Nephron progenitor cell (in vitro differentiated cells): Measurements from ENCODE around the gene EML5.

Experiments used
- DNase-seq: peaks from one replicate; pipeline ENCODE4 v3.0.0; 2021
- H3K27ac Mint-ChIP-seq: 2 replicates; pipeline ENCODE4 v1.8.0; 2021; ENCODE audit warnings: mild to moderate bottlenecking, moderate library complexity, mixed read lengths
- H3K27me3 Mint-ChIP-seq: 2 replicates; pipeline ENCODE4 v1.8.0; 2021; ENCODE audit warnings: mild to moderate bottlenecking, low read depth, mixed read lengths; ENCODE audit not compliant: poor library complexity
- H3K36me3 Mint-ChIP-seq: 2 replicates; pipeline ENCODE4 v1.8.0; 2021; ENCODE audit warnings: low read depth, mixed read lengths
- H3K4me1 Mint-ChIP-seq: 2 replicates; pipeline ENCODE4 v1.8.0; 2021; ENCODE audit warnings: mixed read lengths
- H3K4me3 Mint-ChIP-seq: 2 replicates; pipeline ENCODE4 v1.8.0; 2021; ENCODE audit warnings: mild to moderate bottlenecking, moderate library complexity, mixed read lengths
- H3K9me3 Mint-ChIP-seq: 2 replicates; pipeline ENCODE4 v1.8.0; 2021; ENCODE audit warnings: mild to moderate bottlenecking, moderate library complexity, mixed read lengths
- TF ChIP-seq, protein P1 (sequence below): fragments of 200-600 bp; sonication (generic); IDR thresholded peaks from 2 replicates; pipeline ENCODE4 v1.5.0; 2021; ENCODE audit warnings: antibody characterized with exemption

EML5 gene

DNA sequence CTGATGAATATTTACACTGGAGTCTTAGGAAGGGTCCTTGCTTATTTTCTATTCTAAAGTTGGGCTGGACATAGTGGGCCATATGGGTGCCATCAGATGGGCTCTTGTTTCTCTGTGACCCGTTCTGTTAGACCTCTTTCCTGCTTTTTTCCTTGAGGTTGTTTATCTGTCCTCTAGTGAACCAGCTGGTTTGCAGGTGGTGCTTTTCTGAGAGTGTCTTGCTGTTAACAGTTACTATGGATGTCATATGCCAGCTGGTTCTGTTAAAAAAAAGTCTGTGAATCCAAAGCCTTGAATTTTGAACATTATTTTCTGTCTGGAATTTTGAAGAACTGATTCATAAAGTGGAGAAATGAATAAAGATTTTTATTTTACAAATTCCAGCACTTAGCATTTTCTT, 200.7 kb downstream of the EML5 start:
- TF ChIP-seq, protein P1, sequence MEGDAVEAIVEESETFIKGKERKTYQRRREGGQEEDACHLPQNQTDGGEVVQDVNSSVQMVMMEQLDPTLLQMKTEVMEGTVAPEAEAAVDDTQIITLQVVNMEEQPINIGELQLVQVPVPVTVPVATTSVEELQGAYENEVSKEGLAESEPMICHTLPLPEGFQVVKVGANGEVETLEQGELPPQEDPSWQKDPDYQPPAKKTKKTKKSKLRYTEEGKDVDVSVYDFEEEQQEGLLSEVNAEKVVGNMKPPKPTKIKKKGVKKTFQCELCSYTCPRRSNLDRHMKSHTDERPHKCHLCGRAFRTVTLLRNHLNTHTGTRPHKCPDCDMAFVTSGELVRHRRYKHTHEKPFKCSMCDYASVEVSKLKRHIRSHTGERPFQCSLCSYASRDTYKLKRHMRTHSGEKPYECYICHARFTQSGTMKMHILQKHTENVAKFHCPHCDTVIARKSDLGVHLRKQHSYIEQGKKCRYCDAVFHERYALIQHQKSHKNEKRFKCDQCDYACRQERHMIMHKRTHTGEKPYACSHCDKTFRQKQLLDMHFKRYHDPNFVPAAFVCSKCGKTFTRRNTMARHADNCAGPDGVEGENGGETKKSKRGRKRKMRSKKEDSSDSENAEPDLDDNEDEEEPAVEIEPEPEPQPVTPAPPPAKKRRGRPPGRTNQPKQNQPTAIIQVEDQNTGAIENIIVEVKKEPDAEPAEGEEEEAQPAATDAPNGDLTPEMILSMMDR, result no peak
- H3K4me1 Mint-ChIP-seq, result peaks cover 3% of the 10 kb centered on the region
- peak overlapping the region; percentile 17 for H3K27ac Mint-ChIP-seq
- H3K9me3 Mint-ChIP-seq, result peaks cover 4% of the 10 kb centered on the region
- no peaks in the 10 kb centered on the region for H3K27me3 Mint-ChIP-seq
- no peak for DNase-seq
- no peak overlapping the region for H3K4me3 Mint-ChIP-seq
- H3K36me3 Mint-ChIP-seq, result peaks cover 73% of the 10 kb centered on the region

GRCh38 chr14:88590173-88590572, 202.6 kb downstream of the EML5 start:
- TF ChIP-seq, protein P1, result no peak
- H3K27ac Mint-ChIP-seq, result peak overlapping the region; percentile 86
- no peaks in the 10 kb centered on the region for H3K4me1 Mint-ChIP-seq

DNA sequence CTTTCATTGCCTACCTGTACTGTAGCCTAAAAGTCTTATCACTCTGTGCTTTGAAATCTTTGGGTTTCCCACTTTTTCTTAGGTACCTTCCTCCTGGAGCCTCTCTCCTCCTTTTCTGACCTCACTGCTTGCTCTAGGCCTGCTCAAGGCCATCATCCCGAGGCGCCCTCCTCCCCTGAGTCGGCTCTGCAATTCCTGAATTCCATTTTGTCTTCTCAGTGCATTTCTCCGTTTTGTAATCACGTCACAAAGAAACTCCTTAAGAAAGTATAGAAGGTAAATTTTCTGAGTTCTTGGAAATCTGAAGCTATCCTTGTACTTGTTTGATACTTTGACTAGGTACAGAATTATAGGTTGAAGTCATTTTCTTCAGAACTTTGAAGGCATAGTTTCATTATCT, 204.7 kb downstream of the EML5 start:
- H3K9me3 Mint-ChIP-seq, result peaks cover 10% of the 10 kb centered on the region
- no peaks in the 10 kb centered on the region for H3K4me1 Mint-ChIP-seq
- TF ChIP-seq, protein P1, result no peak
- H3K27me3 Mint-ChIP-seq, result no peaks in the 10 kb centered on the region
- no peak for DNase-seq
- H3K27ac Mint-ChIP-seq, result peak overlapping the region; percentile 1
- no peak overlapping the region for H3K4me3 Mint-ChIP-seq
- peaks cover 81% of the 10 kb centered on the region for H3K36me3 Mint-ChIP-seq

More at GRCh38 chr14:88590173-88590572, 202.6 kb downstream of the EML5 start:
- Mint-ChIP-seq H3K36me3 (peaks cover 79% of the 10 kb centered on the region), H3K27me3 (no peaks in the 10 kb centered on the region), H3K4me3 (no peak overlapping the region), H3K9me3 (peaks cover 10% of the 10 kb centered on the region)
- no peak for DNase-seq

GRCh38 chr14:88584451-88584850, 208.3 kb downstream of the EML5 start:
- H3K9me3 Mint-ChIP-seq, result peaks cover 10% of the 10 kb centered on the region
- no peaks in the 10 kb centered on the region for H3K4me1 Mint-ChIP-seq
- H3K27ac Mint-ChIP-seq, result no peak overlapping the region
- no peaks in the 10 kb centered on the region for H3K27me3 Mint-ChIP-seq
- no peak for DNase-seq
- TF ChIP-seq, protein P1, result no peak
- H3K4me3 Mint-ChIP-seq, result no peak overlapping the region
- H3K36me3 Mint-ChIP-seq, result peaks cover 82% of the 10 kb centered on the region

DNA sequence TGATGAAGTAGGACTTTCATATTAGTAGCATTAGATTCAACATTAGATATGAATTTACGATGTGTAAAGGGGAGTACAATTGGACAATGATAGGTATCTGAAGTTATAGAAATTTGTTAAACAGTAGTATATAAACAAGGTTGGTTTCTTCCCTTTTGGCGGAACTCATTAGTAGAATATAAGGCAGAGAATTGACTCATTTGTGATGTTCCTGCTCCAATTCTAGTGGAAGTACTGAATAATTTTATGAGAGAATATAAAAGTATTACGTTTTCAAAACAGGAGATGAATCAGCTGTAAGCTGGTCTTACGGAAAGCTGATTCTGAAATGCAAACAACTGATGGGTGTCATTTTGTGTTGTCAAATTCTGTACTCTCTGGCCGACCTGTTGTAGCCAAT, 216.5 kb downstream of the EML5 start:
- no peak for DNase-seq
- H3K4me3 Mint-ChIP-seq, result no peak overlapping the region
- H3K9me3 Mint-ChIP-seq, result no peaks in the 10 kb centered on the region
- H3K27me3 Mint-ChIP-seq, result no peaks in the 10 kb centered on the region
- H3K27ac Mint-ChIP-seq, result no peak overlapping the region
- peaks cover 89% of the 10 kb centered on the region for H3K36me3 Mint-ChIP-seq
- TF ChIP-seq, protein P1, result no peak
- peaks cover 5% of the 10 kb centered on the region for H3K4me1 Mint-ChIP-seq

DNA sequence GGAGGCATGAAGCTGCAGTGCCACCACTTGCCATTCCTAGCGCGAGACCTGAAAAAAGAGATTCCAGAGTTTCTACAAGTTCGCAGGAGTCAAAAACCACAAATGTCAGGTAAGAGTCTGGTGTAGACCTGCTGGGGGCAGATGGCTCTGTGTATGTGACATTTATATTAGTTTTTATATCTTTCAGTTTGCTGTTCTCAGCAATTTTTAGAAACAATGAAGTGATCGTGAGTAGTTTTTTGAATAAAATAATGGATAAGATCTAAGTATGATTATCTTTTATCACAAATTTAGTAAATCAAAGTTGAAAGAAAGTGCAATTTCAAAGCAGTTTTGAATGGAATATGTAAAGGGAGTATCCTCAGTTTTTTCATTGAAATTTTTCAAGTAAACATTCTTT, 220.6 kb downstream of the EML5 start:
- no peak overlapping the region for H3K4me3 Mint-ChIP-seq
- DNase-seq, result no peak
- H3K27ac Mint-ChIP-seq, result no peak overlapping the region
- no peaks in the 10 kb centered on the region for H3K9me3 Mint-ChIP-seq
- H3K36me3 Mint-ChIP-seq, result peaks cover 92% of the 10 kb centered on the region
- no peaks in the 10 kb centered on the region for H3K4me1 Mint-ChIP-seq
- H3K27me3 Mint-ChIP-seq, result no peaks in the 10 kb centered on the region
- TF ChIP-seq, protein P1, result no peak
